GM08714 (cell line): ENCODE results near the gene TMEM205.
A peak's percentile ranks its signal among the peaks of the same experiment; 100 is the strongest.

Source experiments
- H3K4me3 ChIP-seq: fragments of 200-500 bp; sonication (Bioruptor generic); 2 replicates; pipeline ENCODE4 v1.5.1; 2014; ENCODE audit warnings: mild to moderate bottlenecking, low read length, inconsistent platforms
- ZNF274 ChIP-seq: IDR thresholded peaks from 2 replicates; pipeline ENCODE4 v1.6.1; 2012; ENCODE audit warnings: mild to moderate bottlenecking, low read depth, low read length

Gene TMEM205

DNA sequence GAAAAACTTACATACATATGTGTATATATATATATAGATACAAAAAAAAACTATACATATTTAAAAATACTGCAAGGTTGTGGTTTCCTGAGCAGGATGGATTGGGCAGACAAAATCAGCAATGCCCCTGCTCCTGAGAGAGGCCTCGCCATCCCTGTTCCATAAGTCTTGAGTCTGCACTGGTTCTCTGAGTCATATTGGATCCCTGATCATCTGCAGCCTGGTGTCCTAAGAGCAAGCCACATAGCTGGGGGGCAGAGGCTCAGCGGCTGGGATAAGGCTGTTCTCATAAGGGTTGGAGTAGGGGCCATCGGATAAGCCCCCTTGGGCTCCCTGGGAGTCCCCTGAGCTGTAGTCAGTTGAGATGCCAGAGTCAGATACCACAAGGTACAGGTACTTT is 31.7 kb upstream of the TMEM205 start:
- H3K4me3 ChIP-seq = no peak overlapping the region
- no peak for TF ChIP-seq ZNF274

DNA sequence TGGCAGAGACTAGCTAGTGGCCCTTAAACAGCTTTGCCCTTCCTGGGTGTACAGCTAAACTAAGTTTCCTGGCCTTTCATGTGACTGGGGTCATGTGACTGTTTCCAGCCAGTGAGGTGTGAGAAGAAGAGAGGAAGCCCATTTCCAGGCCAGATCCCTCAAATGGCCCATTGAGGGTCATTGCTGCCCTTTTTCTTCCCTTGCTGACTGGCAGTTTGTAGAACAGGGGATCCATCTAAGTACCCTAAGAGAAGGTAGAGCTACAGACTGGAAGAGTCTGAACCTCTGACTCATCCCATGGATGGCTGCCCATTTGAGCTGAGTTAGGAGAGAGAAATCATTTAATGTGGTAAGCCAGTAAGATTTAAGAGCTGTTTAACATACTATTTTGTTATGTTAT is 31.2 kb upstream of the TMEM205 start:
- H3K4me3 ChIP-seq = no peak overlapping the region
- TF ChIP-seq ZNF274 = no peak

DNA sequence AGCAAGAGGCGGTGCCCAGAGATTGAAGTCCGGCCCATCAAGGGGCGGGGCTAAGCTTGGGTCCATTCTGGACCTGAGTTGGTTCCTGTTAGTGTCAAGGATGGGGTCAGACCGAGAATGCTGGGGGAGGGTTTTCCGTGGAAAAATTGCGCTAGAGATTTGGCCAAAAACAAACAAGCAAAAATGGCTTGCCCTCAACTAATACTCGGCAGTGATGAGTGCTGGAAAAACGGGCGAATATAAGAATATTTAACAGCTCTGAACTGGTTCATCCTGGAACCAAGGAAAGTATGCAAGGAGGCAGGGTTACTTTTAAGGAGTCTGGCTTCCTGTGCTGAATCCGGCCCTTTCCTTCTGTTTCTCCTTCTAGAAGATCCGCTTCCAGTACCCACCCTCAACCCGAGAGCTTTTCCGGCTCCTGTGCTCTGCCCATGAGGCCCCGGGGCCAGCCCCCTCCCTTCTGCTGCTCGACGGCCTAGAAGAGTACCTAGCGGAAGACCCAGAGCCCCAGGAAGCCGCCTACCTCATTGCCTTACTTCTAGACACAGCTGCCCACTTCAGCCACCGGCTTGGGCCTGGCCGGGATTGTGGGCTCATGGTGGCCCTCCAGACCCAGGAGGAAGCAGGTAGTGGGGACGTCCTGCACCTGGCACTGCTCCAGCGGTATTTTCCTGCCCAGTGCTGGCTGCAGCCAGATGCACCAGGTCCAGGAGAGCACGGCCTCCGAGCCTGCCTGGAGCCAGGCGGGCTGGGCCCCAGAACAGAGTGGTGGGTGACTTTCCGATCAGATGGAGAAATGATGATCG is 29.3 kb upstream of the TMEM205 start:
- no peak for TF ChIP-seq ZNF274
- H3K4me3 ChIP-seq = peak overlapping the region; percentile 72

DNA sequence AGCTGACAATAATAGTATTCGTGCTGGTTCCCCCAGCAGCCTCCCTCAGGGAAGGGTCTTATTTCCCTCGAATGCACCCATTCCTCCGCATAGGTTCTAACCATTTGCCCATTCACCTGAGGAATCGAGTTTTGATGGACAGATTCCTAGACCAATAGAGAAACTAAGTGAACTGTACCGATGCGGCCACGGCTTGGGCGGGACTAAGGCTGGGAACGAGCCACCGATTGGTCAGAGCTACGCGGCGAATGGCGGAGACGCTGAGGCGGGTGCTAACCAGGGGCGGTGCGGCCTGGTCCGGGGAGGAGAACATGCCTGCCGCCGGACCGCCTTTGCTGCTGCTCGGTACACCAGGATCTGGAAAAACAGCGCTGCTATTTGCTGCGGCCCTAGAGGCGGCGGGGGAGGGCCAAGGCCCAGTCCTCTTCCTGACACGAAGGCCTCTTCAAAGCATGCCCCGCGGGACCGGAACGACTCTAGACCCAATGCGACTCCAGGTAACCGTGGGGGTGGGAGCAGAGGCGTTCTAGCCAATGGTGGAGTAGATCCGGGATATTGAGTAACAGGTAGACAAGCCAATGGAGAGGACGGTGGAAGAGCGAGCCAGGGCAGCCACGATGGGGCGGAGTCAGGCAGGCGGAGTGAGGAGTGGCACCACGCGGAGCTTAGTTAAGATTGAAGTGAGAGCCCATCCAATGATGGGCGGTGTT is 28.5 kb upstream of the TMEM205 start, which contains the start of gene SWSAP1:
Gene SWSAP1 (plus strand): TSS at position 234 of the 710 bp plus-strand sequence. CDS start 15 bp downstream, at position 249.
- H3K4me3 ChIP-seq = peak within 1 kb of the TSS; percentile 72
- no peak for TF ChIP-seq ZNF274

DNA sequence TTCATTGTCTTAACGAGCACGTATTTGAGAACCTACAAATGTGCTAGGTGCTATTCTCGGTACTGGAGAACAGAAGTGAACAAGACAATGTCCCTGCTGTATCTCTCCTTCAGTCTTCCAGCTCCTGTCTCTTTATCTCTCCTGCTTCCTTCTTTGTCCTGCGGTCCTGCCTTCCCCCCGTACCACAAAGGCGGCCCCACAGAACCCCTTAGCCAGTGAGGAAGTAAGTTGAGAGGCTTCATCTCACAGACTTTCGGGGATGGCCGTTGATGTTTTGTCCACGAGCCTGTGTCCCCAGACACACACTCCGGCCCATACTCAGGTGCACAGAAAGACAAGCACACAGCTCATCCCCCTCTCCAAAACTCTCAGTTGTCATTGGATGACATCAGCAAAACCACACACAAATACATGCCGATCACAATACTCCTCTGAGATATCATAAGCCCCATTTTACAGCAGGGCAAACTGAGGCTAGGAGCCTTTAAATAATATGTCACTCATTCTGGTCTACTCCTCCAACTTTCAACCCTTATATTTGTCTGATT is 27.9 kb upstream of the TMEM205 start:
- no peak for TF ChIP-seq ZNF274
- H3K4me3 ChIP-seq = peak overlapping the region; percentile 57

DNA sequence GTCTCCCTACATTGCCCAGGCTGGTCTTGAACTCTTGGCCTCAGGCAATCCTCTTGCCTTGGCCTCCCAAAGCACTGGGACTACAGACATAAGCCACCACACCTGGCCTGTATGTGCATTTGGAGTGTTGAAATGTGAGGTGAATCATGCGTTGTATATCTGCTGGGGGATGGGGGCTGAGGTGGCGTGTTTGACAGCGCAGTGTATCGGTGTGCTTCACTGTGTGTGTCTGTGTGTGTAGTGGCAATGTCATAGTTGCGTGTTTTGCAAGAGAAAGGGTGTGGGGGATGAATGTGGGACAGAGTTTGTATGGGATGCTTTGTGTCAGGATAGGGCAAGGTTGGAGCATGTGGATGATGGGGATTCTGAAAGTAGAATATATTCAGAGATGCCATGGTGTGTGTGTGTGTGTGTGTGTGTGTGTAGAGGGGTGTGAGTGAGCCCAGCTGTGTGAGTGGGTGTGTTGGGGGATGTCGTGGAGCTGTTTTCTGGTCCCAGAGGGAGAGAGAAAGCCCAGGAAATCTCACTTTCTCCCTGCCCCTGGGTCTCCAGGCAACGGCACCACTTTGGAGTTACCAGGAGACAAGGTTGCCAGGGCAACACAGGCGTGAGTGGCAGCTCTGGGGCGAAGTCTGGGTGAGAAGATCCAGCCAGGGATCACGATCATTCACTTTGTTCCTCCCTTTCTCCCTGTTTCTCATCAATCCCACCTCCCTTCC is 27.3 kb upstream of the TMEM205 start:
- no peak for TF ChIP-seq ZNF274
- H3K4me3 ChIP-seq = peak overlapping the region; percentile 57; the same call in 1 of the 2 replicates

DNA sequence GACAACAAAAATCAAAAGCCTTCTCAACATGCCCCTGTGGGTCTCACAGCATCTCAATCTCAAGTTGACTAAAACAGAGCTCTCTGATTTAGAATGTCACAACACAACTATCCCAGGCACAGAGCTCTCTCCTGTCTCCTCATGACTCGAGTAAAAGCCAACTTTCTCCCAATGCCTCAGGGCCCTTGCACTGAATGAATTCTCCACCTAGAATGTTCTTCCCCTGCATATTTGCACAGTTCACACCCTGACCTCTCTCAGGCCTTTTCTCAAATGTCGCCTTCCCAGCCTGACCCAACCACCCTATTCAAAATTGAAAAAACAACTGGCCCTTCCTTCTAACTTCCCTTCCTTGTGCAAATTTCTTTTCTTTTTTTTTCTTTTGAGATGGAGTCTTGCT is 24.7 kb upstream of the TMEM205 start:
- TF ChIP-seq ZNF274 = no peak
- no peak overlapping the region for H3K4me3 ChIP-seq

DNA sequence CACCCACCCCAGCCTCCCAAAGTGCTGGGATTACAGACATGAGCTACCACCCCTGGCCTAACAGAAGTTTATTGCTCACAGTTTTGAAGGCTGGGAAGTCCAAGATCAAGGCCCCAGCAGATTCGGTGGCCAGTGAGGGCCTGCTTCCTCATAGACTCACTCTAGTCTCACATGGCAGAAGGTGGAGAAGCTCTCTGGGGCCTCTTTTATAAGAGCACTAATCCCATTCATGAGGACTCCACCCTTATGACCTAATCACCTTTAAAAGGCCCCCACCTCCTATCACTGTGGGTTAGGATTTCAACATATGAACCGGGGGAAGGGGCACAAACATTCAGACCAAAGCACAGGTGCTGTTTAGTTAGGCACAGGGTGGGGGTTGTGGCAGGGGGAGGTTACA is 21.5 kb upstream of the TMEM205 start:
- no peak for TF ChIP-seq ZNF274
- H3K4me3 ChIP-seq = no peak overlapping the region

DNA sequence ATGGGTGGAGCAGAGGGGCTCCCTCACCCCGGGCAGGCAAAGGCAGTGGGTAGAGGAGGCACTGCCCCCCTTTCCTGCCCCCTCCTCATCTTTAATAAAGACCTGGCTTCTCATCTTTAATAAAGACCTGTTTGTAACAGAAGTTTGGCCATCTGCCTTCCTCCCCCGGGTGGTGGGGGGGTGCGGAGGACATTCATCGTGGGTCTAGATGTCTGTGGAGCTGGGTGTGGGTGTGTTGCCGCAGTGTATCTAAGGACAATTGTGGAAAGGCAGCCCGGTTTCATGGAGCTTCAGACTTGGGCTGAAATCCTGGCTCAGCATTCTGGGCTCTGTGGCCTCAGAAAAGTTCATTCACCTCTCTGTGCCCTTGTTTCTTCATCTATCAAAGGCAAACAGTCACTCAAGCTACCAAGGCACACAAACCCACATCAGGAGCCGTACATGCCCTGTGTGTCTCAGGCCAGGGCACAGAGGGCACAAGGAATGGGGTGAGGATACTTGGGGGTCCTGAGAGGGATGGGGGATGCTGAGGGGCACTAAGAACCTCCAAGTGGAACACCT is 19.6 kb upstream of the TMEM205 start:
- TF ChIP-seq ZNF274 = no peak

DNA sequence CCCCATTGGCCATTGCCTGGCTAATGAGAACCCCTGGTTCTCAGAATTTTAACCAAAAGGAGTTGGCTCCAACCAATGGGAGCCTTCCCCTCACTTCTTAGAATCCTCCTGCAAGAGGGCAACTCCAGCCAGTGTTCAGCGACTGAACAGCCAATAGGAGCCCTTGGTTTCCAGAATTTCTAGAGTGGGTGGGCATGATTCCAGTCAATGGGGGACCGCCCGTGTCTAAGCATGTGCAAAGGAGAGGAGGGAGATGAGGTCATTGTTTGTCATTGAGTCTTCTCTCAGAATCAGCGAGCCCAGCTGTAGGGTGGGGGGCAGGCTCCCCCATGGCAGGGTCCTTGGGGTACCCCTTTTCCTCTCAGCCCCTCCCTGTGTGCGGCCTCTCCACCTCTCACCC is 18.9 kb upstream of the TMEM205 start:
- no peak for TF ChIP-seq ZNF274
- no peak overlapping the region for H3K4me3 ChIP-seq

More for the DNA sequence above, 19.6 kb upstream of the TMEM205 start:
- no peak overlapping the region for H3K4me3 ChIP-seq

DNA sequence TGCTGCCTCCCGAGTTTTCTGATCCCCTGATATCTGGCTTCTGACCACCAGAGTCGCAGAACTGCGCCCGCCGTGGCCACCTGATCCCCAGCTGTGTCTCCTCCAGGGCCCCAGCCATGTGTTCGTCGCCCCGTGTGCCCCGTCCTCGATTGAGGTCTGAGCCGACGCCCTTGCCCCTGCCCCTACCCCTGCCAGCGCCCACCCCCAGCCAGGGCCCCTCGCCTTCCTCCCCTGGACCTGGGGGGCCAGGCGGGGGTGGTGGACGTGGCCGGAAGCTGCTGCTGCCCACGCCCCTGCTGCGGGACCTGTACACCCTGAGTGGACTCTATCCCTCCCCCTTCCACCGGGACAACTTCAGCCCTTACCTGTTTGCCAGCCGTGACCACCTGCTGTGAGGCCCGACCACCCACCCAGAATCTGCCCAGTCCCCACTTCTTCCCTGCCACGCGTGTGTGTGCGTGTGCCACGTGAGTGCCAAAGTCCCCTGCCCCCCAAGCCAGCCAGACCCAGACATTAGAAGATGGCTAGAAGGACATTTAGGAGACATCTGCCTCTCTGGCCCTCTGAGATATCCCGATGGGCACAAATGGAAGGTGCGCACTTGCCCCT is 18.3 kb upstream of the TMEM205 start:
- H3K4me3 ChIP-seq = no peak overlapping the region
- TF ChIP-seq ZNF274 = no peak

DNA sequence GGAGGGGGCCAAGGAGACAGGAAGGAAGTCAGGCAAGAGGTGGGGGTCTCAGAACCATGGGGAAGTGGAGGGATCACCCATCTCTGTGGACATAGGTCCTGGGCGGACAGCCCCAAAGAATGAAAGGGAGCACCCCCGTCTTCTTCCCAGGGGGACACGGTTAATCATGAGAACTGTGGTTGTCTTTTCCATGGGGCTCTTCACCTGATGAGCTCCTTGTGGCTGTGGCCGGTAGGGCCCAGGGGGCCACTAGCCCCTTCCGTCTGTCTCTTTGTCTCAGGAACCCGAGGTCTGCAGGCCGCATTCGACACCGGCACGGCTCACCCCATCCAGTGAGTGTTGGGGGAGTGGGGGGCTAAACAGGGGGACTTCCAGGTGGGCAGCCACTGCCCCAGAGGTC is 17.8 kb upstream of the TMEM205 start:
- TF ChIP-seq ZNF274 = no peak
- H3K4me3 ChIP-seq = no peak overlapping the region

DNA sequence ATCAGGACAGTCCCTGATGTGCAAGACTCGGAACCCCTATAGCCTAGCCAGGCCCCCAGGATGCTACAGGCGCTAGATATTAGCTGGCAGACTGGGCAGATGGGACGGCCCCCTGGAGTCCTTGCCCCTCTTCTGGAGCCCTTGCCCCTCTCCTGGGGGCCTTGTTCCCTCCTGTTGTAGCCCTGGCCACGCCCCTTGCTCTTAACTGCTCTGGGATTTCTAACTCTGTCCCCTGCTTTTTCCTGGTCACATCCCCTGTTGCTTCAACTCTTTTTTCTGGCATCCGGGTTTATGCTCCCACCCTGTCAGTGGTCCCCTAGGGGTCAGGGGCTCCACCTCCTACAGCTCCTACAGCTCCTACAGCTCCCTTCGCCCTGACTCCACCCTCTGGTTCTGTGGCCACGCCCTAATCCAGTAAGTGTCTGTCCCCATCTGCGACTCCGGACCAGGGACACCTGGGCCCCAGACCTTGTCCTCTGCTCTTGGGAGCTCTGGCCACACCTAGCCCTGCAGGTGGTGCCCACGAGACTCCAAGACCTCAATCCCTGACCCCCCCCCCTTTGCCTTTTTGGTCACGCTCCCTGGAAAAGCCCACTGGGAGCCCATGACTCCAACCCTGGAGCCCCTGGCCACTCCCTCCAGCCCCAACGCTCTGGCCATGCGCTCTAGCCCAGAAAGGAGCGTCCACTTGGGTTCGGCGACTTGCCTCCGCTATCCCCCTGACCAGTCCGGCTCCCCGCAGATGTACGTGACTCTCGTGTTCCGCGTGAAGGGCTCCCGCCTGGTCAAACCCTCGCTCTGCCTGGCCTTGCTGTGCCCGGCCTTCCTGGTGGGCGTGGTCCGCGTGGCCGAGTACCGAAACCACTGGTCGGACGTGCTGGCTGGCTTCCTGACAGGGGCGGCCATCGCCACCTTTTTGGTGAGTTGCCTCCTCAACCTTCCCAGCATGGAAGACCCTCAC is 16.0 kb upstream of the TMEM205 start:
- no peak overlapping the region for H3K4me3 ChIP-seq
- TF ChIP-seq ZNF274 = no peak
